Nephron (organoid): ENCODE measurements around the gene WIPF3.
A peak's percentile ranks its signal among the peaks of the same experiment; 100 is the strongest.

Source experiments
- H3K27ac Mint-ChIP-seq, 3 experiments: 2 replicates each; pipeline ENCODE4 v1.8.0; 2020; ENCODE audit warnings: mixed read lengths in 3 of 3, mild to moderate bottlenecking in 2 of 3, moderate library complexity in 1 of 3
- H3K27me3 Mint-ChIP-seq: 2 replicates; pipeline ENCODE4 v1.8.0; 2021; ENCODE audit warnings: low read depth, mild to moderate bottlenecking, moderate library complexity, mixed read lengths
- H3K36me3 Mint-ChIP-seq: 2 replicates; pipeline ENCODE4 v1.8.0; 2020; ENCODE audit warnings: low read depth, mixed read lengths
- H3K4me1 Mint-ChIP-seq: 2 replicates; pipeline ENCODE4 v1.8.0; 2020; ENCODE audit warnings: mixed read lengths
- H3K4me3 Mint-ChIP-seq, 3 experiments: 2 replicates each; pipeline ENCODE4 v1.8.0; 2020; ENCODE audit warnings: mild to moderate bottlenecking in 3 of 3, mixed read lengths in 3 of 3, moderate library complexity in 2 of 3
- H3K9me3 Mint-ChIP-seq: 2 replicates; pipeline ENCODE4 v1.8.0; 2020; ENCODE audit warnings: mixed read lengths
- CTCF ChIP-seq, 3 experiments: fragments of 200-600 bp; sonication (generic); IDR thresholded peaks; one replicate each; pipeline ENCODE4 v1.5.0; 2021; ENCODE audit warnings: antibody characterized with exemption in 3 of 3; ENCODE audit not compliant: unreplicated experiment in 3 of 3

The WIPF3 gene

GRCh38 chr7:29806208-29806994, at the start of gene WIPF3:
Gene WIPF3, plus strand, starts transcription at chr7:29806508. Its CDS starts 28,217 bp downstream, at chr7:29834725.
- TF ChIP-seq CTCF (IDR thresholded peaks at IDR 0.05; ENCODE audit: unreplicated experiment in 3 of 3): peak in 2 of 3 experiments; percentile 19 to 29
- Mint-ChIP-seq H3K4me3 (peak within 1 kb of the TSS; percentile 77 to 84 (median 83)), H3K27me3 (peaks cover 85% of the 10 kb centered on the region), H3K27ac (no peak within 1 kb of the TSS), H3K9me3 (no peaks in the 10 kb centered on the region), H3K36me3 (no peaks in the 10 kb centered on the region), H3K4me1 (peaks cover 16% of the 10 kb centered on the region)

GRCh38 chr7:29763266-29763665, 43.0 kb upstream of the WIPF3 start:
- Mint-ChIP-seq H3K27ac (no peak overlapping the region), H3K27me3 (no peaks in the 10 kb centered on the region), H3K4me3 (no peak overlapping the region), H3K4me1 (peaks cover 18% of the 10 kb centered on the region), H3K36me3 (no peaks in the 10 kb centered on the region), H3K9me3 (no peaks in the 10 kb centered on the region)
- TF ChIP-seq CTCF (IDR thresholded peaks at IDR 0.05; ENCODE audit: unreplicated experiment in 3 of 3): no peak

GRCh38 chr7:29764227-29764626, 42.1 kb upstream of the WIPF3 start:
- H3K27ac Mint-ChIP-seq: peak overlapping the region in 1 of 3 experiments; percentile 69
- no peaks in the 10 kb centered on the region for H3K27me3 Mint-ChIP-seq
- peak in 1 of 3 experiments; percentile 13 for TF ChIP-seq CTCF (IDR thresholded peaks at IDR 0.05; ENCODE audit: unreplicated experiment in 3 of 3)
- H3K4me1 Mint-ChIP-seq: peaks cover 18% of the 10 kb centered on the region
- H3K9me3 Mint-ChIP-seq: no peaks in the 10 kb centered on the region
- no peaks in the 10 kb centered on the region for H3K36me3 Mint-ChIP-seq
- no peak overlapping the region for H3K4me3 Mint-ChIP-seq

GRCh38 chr7:29765490-29765889, 40.8 kb upstream of the WIPF3 start:
- Mint-ChIP-seq H3K4me3 (no peak overlapping the region), H3K9me3 (no peaks in the 10 kb centered on the region), H3K4me1 (peaks cover 18% of the 10 kb centered on the region), H3K27me3 (no peaks in the 10 kb centered on the region), H3K27ac (peak overlapping the region in 2 of 3 experiments; percentile 8 to 87), H3K36me3 (no peaks in the 10 kb centered on the region)
- no peak for TF ChIP-seq CTCF (IDR thresholded peaks at IDR 0.05; ENCODE audit: unreplicated experiment in 3 of 3)

GRCh38 chr7:29770371-29770770, 35.9 kb upstream of the WIPF3 start:
- H3K4me1 Mint-ChIP-seq: peaks cover 16% of the 10 kb centered on the region
- TF ChIP-seq CTCF (IDR thresholded peaks at IDR 0.05; ENCODE audit: unreplicated experiment in 3 of 3): no peak
- no peaks in the 10 kb centered on the region for H3K36me3 Mint-ChIP-seq
- H3K27ac Mint-ChIP-seq: no peak overlapping the region
- peaks cover 7% of the 10 kb centered on the region for H3K27me3 Mint-ChIP-seq
- no peak overlapping the region for H3K4me3 Mint-ChIP-seq
- no peaks in the 10 kb centered on the region for H3K9me3 Mint-ChIP-seq
